Mesendoderm (in vitro differentiated cells): Measurements from ENCODE around the gene B3GALT5.

Experiments
- DNase-seq: peaks from one replicate; pipeline ENCODE4 v3.0.0; 2013
- H2AK5ac ChIP-seq: 2 replicates; pipeline ENCODE4 v1.6.1; 2013; ENCODE audit warnings: low read length, inconsistent platforms
- H2BK120ac ChIP-seq: 2 replicates; pipeline ENCODE4 v1.6.1; 2013; ENCODE audit warnings: low read depth, mild to moderate bottlenecking, low read length, moderate library complexity, mixed read lengths
- H2BK15ac ChIP-seq: replicated peaks from 2 replicates; pipeline ENCODE4 v1.6.1; 2013; ENCODE audit warnings: low read depth, mild to moderate bottlenecking, moderate library complexity
- H2BK5ac ChIP-seq: 2 replicates; pipeline ENCODE4 v1.6.1; 2013; ENCODE audit warnings: low read length, inconsistent platforms
- H3K18ac ChIP-seq: 2 replicates; pipeline ENCODE4 v1.6.1; 2013; ENCODE audit warnings: mild to moderate bottlenecking, low read length, mixed read lengths
- H3K23ac ChIP-seq: one replicate; pipeline ENCODE4 v1.6.1; 2013; ENCODE audit warnings: low read length
- H3K27ac ChIP-seq: 2 replicates; pipeline ENCODE4 v1.5.1; 2013; ENCODE audit warnings: low read depth, mild to moderate bottlenecking, inconsistent platforms, low read length, moderate library complexity
- H3K27me3 ChIP-seq: 2 replicates; pipeline ENCODE4 v1.6.1; 2013; ENCODE audit warnings: low read length, control low read depth, mild to moderate bottlenecking, inconsistent platforms; ENCODE audit not compliant: insufficient read depth, poor library complexity
- H3K36me3 ChIP-seq: 2 replicates; pipeline ENCODE4 v1.6.1; 2013; ENCODE audit warnings: low read length, inconsistent platforms; ENCODE audit not compliant: control insufficient read depth, insufficient read depth
- H3K4ac ChIP-seq: one replicate; pipeline ENCODE4 v1.6.1; 2013; ENCODE audit warnings: low read depth, mild to moderate bottlenecking, low read length, moderate library complexity
- H3K4me1 ChIP-seq: 2 replicates; pipeline ENCODE4 v1.6.1; 2013; ENCODE audit warnings: low read depth, low read length, inconsistent platforms; ENCODE audit not compliant: control insufficient read depth
- H3K4me2 ChIP-seq: 2 replicates; pipeline ENCODE4 v1.6.1; 2013; ENCODE audit warnings: low read length
- H3K4me3 ChIP-seq: 2 replicates; pipeline ENCODE4 v1.5.1; 2013; ENCODE audit warnings: mild to moderate bottlenecking, low read length
- H3K56ac ChIP-seq: one replicate; pipeline ENCODE4 v1.6.1; 2013; ENCODE audit warnings: low read length
- H3K79me1 ChIP-seq: 2 replicates; pipeline ENCODE4 v1.6.1; 2013; ENCODE audit warnings: low read length, inconsistent platforms
- H3K79me2 ChIP-seq: 2 replicates; pipeline ENCODE4 v1.6.1; 2013; ENCODE audit warnings: mild to moderate bottlenecking, low read length; ENCODE audit not compliant: control insufficient read depth, insufficient read depth
- H3K9ac ChIP-seq: 2 replicates; pipeline ENCODE4 v1.6.1; 2013; ENCODE audit warnings: low read length, inconsistent platforms
- H4K5ac ChIP-seq: one replicate; pipeline ENCODE4 v1.6.1; 2013; ENCODE audit warnings: low read length
- H4K8ac ChIP-seq: one replicate; pipeline ENCODE4 v1.6.1; 2013; ENCODE audit warnings: low read depth, mild to moderate bottlenecking, control low read depth, low read length, moderate library complexity
- WGBS: extraction: QIAGEN DNeasy Blood & Tissue Kit; methylation state at CpG from one replicate; pipeline ENCODE4 v1.1.7; 2013; ENCODE audit warnings: low lambda C conversion rate, missing lambda C conversion rate; ENCODE audit not compliant: insufficient coverage; ENCODE audit errors: extremely low coverage; 5-methylcytosine and 5-hydroxymethylcytosine counted together

Gene B3GALT5

DNA sequence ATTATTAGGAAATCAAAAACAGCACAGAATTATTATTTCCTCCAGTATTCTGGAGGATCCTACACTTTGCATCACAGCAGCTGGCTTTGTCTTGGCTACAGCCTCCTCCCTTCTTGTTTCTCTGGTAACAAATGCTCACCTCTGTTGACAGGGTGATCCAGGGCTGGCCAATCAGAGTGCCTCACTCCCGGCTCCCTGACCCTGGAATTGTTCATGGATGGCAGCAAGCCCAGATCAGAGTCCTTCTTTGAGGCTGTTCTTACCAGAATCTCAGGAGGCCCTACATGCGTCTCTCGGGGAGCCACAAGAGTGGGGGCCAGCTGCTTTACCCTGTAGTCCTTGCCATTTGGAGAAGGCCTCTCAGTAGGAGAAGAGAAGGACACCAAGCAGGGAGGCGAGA lies 83.9 kb downstream of the B3GALT5 start:
- WGBS: no CpG with 5 or more reads among the region's 4 CpGs
- H4K5ac ChIP-seq: no peak overlapping the region
- no peak overlapping the region for H3K4me2 ChIP-seq

DNA sequence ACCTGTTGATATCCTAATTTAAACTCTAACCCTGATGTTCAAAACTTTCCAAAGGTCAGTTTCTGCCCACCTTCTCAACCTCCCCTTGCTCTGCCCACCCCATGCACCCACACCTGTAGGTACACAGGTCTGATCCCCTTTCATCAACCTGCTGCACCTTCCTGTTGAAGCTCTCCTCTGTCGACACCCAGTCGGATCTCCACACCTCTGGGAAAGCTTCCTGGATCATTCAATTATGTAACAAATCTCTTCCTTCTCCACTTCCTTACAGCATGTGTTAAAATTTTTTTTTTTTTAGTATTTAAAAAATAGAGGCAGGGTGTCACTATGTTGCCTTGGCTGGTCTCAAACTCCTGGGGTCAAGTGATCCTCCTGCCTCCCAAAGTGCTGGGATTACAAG lies 87.6 kb downstream of the B3GALT5 start:
- Histone ChIP-seq H3K23ac (no peak overlapping the region), H3K79me2 (no peaks in the 10 kb centered on the region), H3K4ac (no peak overlapping the region), H2BK15ac (no peak overlapping the region), H3K79me1 (no peaks in the 10 kb centered on the region), H2AK5ac (no peak overlapping the region), H3K36me3 (no peaks in the 10 kb centered on the region), H4K8ac (no peak overlapping the region), H3K4me2 (no peak overlapping the region), H3K27ac (no peak overlapping the region), H3K56ac (no peak overlapping the region), H2BK5ac (no peak overlapping the region), H2BK120ac (no peak overlapping the region), H3K27me3 (no peaks in the 10 kb centered on the region), H4K5ac (no peak overlapping the region), H3K4me3 (no peak overlapping the region), H3K18ac (no peak overlapping the region), H3K9ac (no peak overlapping the region), H3K4me1 (no peaks in the 10 kb centered on the region)
- no CpG with 5 or more reads among the region's 2 CpGs for WGBS
- no peak for DNase-seq

More for the DNA sequence above, 83.9 kb downstream of the B3GALT5 start:
- Histone ChIP-seq H3K56ac (no peak overlapping the region), H3K9ac (no peak overlapping the region), H3K36me3 (no peaks in the 10 kb centered on the region), H2BK5ac (no peak overlapping the region), H3K79me1 (no peaks in the 10 kb centered on the region), H2BK15ac (no peak overlapping the region), H3K27me3 (no peaks in the 10 kb centered on the region), H3K79me2 (no peaks in the 10 kb centered on the region), H3K4me3 (no peak overlapping the region), H2BK120ac (no peak overlapping the region), H3K4me1 (no peaks in the 10 kb centered on the region), H3K4ac (no peak overlapping the region), H4K8ac (no peak overlapping the region), H2AK5ac (no peak overlapping the region), H3K23ac (no peak overlapping the region), H3K18ac (no peak overlapping the region), H3K27ac (no peak overlapping the region)
- no peak for DNase-seq

DNA sequence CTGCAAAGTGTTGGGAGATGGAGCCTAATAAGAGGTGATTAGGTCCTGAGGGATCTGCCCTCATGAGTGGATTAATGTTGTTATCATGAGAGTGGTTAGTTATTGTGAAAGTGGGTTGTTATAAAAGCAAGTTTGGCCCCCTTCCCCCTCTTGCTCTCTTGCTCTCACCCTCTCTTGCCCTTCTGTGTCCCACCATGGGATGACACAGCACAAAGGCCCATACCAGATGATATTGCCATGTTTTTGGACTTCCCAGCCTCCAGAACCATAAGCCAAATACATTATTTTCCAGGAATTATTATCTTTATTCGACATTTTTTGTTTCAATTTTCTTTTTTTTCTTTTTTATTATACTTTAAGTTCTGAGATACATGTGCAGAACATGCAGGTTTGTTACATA lies 90.8 kb downstream of the B3GALT5 start:
- H3K4me3 ChIP-seq: peak overlapping the region; percentile 8
- no peak overlapping the region for H2BK5ac ChIP-seq
- H3K4me2 ChIP-seq: no peak overlapping the region
- H3K79me1 ChIP-seq: no peaks in the 10 kb centered on the region
- peaks cover 2% of the 10 kb centered on the region for H3K4me1 ChIP-seq
- no peak overlapping the region for H3K4ac ChIP-seq
- no peak overlapping the region for H3K9ac ChIP-seq
- no peak overlapping the region for H3K18ac ChIP-seq
- H2BK120ac ChIP-seq: no peak overlapping the region
- no peak overlapping the region for H2AK5ac ChIP-seq
- H2BK15ac ChIP-seq: no peak overlapping the region
- no peak overlapping the region for H4K5ac ChIP-seq
- no peak overlapping the region for H4K8ac ChIP-seq
- H3K36me3 ChIP-seq: no peaks in the 10 kb centered on the region
- no peak overlapping the region for H3K56ac ChIP-seq
- H3K23ac ChIP-seq: no peak overlapping the region
- no peaks in the 10 kb centered on the region for H3K79me2 ChIP-seq
- H3K27me3 ChIP-seq: no peaks in the 10 kb centered on the region
- WGBS: no CpG with 5 or more reads among the region's 1 CpG
- no peak for DNase-seq
- H3K27ac ChIP-seq: no peak overlapping the region

DNA sequence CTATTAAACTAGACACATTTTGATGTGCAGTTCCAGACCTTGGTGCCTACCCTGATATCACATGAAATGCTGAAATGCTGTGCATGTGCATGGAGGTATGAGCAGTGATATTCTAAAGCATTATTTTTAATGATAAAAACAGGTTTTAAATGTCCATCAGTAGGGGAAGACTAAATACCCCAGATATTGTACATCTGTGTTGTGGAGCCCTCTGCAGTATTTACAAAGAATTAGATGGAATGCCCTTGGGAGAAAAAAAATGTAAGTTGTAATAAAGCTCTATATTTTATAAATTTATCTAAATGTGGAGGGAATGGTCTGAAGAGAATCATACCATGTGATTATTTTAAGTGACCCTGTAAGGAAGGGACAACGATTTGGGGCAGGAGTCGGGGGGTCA lies 93.1 kb downstream of the B3GALT5 start:
- no peak for DNase-seq

DNA sequence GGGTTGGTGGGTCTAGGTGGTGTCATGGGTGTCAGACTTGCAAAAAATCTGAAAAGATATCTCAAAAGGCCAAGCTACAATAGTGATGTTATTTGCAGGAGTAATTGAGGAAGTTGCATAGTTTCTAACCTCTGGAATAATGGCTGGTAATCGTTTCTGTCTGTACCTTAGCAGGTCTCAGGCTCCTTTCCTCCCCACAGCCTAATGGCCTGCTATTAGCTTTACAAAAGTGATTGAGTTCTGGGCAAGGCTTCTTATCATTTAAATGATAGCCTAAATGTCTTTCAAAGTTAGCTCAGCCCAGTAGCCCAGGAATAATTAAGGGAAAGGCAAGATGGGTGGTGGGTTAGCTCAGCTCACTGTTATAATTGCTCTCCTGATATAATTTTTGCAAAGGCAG lies 94.6 kb downstream of the B3GALT5 start:
- no peak overlapping the region for H3K4ac ChIP-seq
- H2AK5ac ChIP-seq: no peak overlapping the region
- H3K27ac ChIP-seq: no peak overlapping the region
- H2BK120ac ChIP-seq: no peak overlapping the region
- no peak overlapping the region for H3K4me3 ChIP-seq
- no peak overlapping the region for H3K23ac ChIP-seq
- no peak overlapping the region for H3K56ac ChIP-seq
- H4K8ac ChIP-seq: no peak overlapping the region
- no peak overlapping the region for H3K4me2 ChIP-seq
- peaks cover 2% of the 10 kb centered on the region for H3K4me1 ChIP-seq
- no peak overlapping the region for H2BK15ac ChIP-seq
- WGBS: no CpG with 5 or more reads among the region's 1 CpG
- H3K79me1 ChIP-seq: no peaks in the 10 kb centered on the region
- no peak for DNase-seq
- H3K18ac ChIP-seq: no peak overlapping the region
- no peak overlapping the region for H4K5ac ChIP-seq
- H3K27me3 ChIP-seq: no peaks in the 10 kb centered on the region
- no peaks in the 10 kb centered on the region for H3K36me3 ChIP-seq
- no peak overlapping the region for H2BK5ac ChIP-seq
- H3K9ac ChIP-seq: no peak overlapping the region
- H3K79me2 ChIP-seq: no peaks in the 10 kb centered on the region

More for the DNA sequence above, 93.1 kb downstream of the B3GALT5 start:
- H2BK15ac ChIP-seq: no peak overlapping the region
- no peak overlapping the region for H3K9ac ChIP-seq
- no peak overlapping the region for H3K4ac ChIP-seq
- no peak overlapping the region for H3K23ac ChIP-seq
- H3K4me2 ChIP-seq: no peak overlapping the region
- no peak overlapping the region for H3K18ac ChIP-seq
- H3K79me1 ChIP-seq: no peaks in the 10 kb centered on the region
- H3K27ac ChIP-seq: no peak overlapping the region
- H3K27me3 ChIP-seq: no peaks in the 10 kb centered on the region
- H4K8ac ChIP-seq: no peak overlapping the region
- no CpG with 5 or more reads among the region's 2 CpGs for WGBS
- H3K4me3 ChIP-seq: no peak overlapping the region
- H3K36me3 ChIP-seq: no peaks in the 10 kb centered on the region
- H3K56ac ChIP-seq: no peak overlapping the region
- H2AK5ac ChIP-seq: no peak overlapping the region
- H3K79me2 ChIP-seq: no peaks in the 10 kb centered on the region
- no peak overlapping the region for H2BK120ac ChIP-seq
- H4K5ac ChIP-seq: no peak overlapping the region
- H2BK5ac ChIP-seq: no peak overlapping the region
- peaks cover 2% of the 10 kb centered on the region for H3K4me1 ChIP-seq

DNA sequence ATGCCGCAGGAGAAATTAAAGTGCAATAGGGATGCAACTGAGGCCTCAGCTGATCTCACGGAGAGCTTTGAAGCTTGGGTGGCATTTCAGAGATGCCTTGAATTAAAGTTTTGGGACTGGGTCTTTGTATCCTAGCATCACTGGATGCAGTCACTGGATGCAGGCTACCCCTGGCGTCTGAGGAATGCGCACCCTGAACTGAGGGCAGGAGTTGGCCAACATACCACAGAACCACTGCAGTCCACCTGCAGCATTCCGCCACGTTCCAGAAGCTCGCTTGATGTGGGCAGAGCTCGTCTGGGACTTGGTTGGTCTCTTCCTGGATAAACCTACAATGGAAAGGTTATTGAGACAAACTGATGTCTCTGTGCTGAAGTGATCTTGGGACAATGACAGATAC lies 98.1 kb downstream of the B3GALT5 start:
- Histone ChIP-seq H4K8ac (no peak overlapping the region), H3K56ac (no peak overlapping the region), H3K79me1 (no peaks in the 10 kb centered on the region), H3K4me2 (no peak overlapping the region), H2AK5ac (no peak overlapping the region), H3K36me3 (no peaks in the 10 kb centered on the region), H3K27ac (no peak overlapping the region), H3K4ac (no peak overlapping the region), H3K23ac (no peak overlapping the region), H2BK5ac (no peak overlapping the region), H3K9ac (no peak overlapping the region), H3K4me1 (peaks cover 2% of the 10 kb centered on the region), H3K18ac (no peak overlapping the region), H3K79me2 (no peaks in the 10 kb centered on the region), H2BK15ac (no peak overlapping the region), H2BK120ac (no peak overlapping the region), H3K27me3 (no peaks in the 10 kb centered on the region), H3K4me3 (no peak overlapping the region), H4K5ac (no peak overlapping the region)
- no peak for DNase-seq
- no CpG with 5 or more reads among the region's 8 CpGs for WGBS
